Endothelial cell of umbilical vein (primary cell): ENCODE results near the gene SLC2A1.

Experiments used
- CTCF ChIP-seq, 2 donors: IDR thresholded peaks; 1 replicate in 1 of 2; 2 replicates in 1 of 2; pipeline ENCODE4 v1.5.1; 2011; ENCODE audit warnings: low read length in 2 of 2, mild to moderate bottlenecking in 2 of 2, moderate library complexity in 2 of 2, control low read depth in 1 of 2, inconsistent platforms in 1 of 2, low read depth in 1 of 2; ENCODE audit not compliant: insufficient read depth in 1 of 2; ENCODE audit errors: extremely low read depth in 1 of 2
- EZH2 ChIP-seq: IDR thresholded peaks from 2 replicates; pipeline ENCODE4 v1.6.1; 2012; ENCODE audit warnings: borderline replicate concordance, low read depth, mild to moderate bottlenecking, moderate library complexity, low read length, inconsistent platforms; ENCODE audit not compliant: severe bottlenecking
- FOS ChIP-seq: IDR thresholded peaks from 2 replicates; pipeline ENCODE4 v1.6.1; 2011; ENCODE audit warnings: mild to moderate bottlenecking, low read length, moderate library complexity, borderline replicate concordance; ENCODE audit not compliant: insufficient read depth
- GATA2 ChIP-seq: IDR thresholded peaks from 2 replicates; pipeline ENCODE4 v1.7.0; 2011; ENCODE audit warnings: low read depth, mild to moderate bottlenecking, moderate library complexity, mixed read lengths, low read length; ENCODE audit not compliant: insufficient read length, insufficient read depth
- MAX ChIP-seq: IDR thresholded peaks from 2 replicates; pipeline ENCODE4 v1.6.1; 2011; ENCODE audit not compliant: insufficient read depth, insufficient read length
- MYC ChIP-seq: IDR thresholded peaks from one replicate; pipeline ENCODE4 v1.6.1; 2011; ENCODE audit warnings: mild to moderate bottlenecking, low read depth, low read length
- POLR2A ChIP-seq: IDR thresholded peaks from 2 replicates; pipeline ENCODE4 v1.6.1; 2012; ENCODE audit warnings: low read depth, mild to moderate bottlenecking, control low read depth, low read length
- POLR2AphosphoS5 ChIP-seq: IDR thresholded peaks from 2 replicates; pipeline ENCODE4 v1.6.1; 2012; ENCODE audit warnings: low read depth, mild to moderate bottlenecking, control low read depth, low read length, moderate library complexity; ENCODE audit not compliant: insufficient read depth

GRCh38 chr1:42938645-42939615 lies 19.7 kb downstream of the SLC2A1 start:
- TF ChIP-seq CTCF (IDR thresholded peaks at IDR 0.05; ENCODE audit: extremely low read depth in 1 of 2, insufficient read depth in 1 of 2, low read depth in 1 of 2, low read length in 2 of 2) (no peak), EZH2 (no peak), POLR2A (no peak), MYC (no peak), MAX (no peak), POLR2AphosphoS5 (no peak), FOS (no peak), GATA2 (no peak)
